GM23338 (cell line): ENCODE measurements around the gene ZNF155. TPM values are rescaled to one million over a fixed set of nuclear protein-coding genes. Genes with fewer than 3 reads are reported as not detected.

Experiments
- ATAC-seq: fragments of 200-7000 bp; cut with Tn5 transposase; 3 replicates; pipeline ENCODE4 v1.9.1; 2020
- DNase-seq: peaks from one replicate; pipeline ENCODE4 v3.0.0-alpha.2; 2015; ENCODE audit warnings: low spot score
- H2AFZ ChIP-seq: fragments of 200-600 bp; sonication (generic); 2 replicates; pipeline ENCODE4 v1.8.0; 2016; ENCODE audit warnings: antibody characterized with exemption, mild to moderate bottlenecking, moderate library complexity
- H3F3A ChIP-seq: fragments of 200-600 bp; sonication (generic); replicated peaks from 2 replicates; pipeline ENCODE4 v1.8.0; 2017; ENCODE audit warnings: antibody characterized with exemption, mixed run types, low read depth
- H3K27ac ChIP-seq: fragments of 200-600 bp; sonication (generic); 2 replicates; pipeline ENCODE4 v1.6.1; 2016; ENCODE audit warnings: low read depth
- H3K27me3 ChIP-seq: fragments of 200-600 bp; sonication (generic); 2 replicates; pipeline ENCODE4 v1.8.0; 2016; ENCODE audit warnings: mild to moderate bottlenecking, mixed run types, moderate library complexity; ENCODE audit not compliant: insufficient read depth
- H3K36me3 ChIP-seq: fragments of 200-600 bp; sonication (generic); 2 replicates; pipeline ENCODE4 v1.8.0; 2016; ENCODE audit warnings: mild to moderate bottlenecking; ENCODE audit not compliant: insufficient read depth
- H3K4me1 ChIP-seq: fragments of 200-600 bp; sonication (generic); 2 replicates; pipeline ENCODE4 v1.8.0; 2016; ENCODE audit warnings: mild to moderate bottlenecking, moderate library complexity; ENCODE audit not compliant: insufficient read depth
- H3K4me2 ChIP-seq: fragments of 200-600 bp; sonication (generic); 2 replicates; pipeline ENCODE4 v1.7.1; 2017; ENCODE audit warnings: mixed run types
- H3K4me3 ChIP-seq: fragments of 200-600 bp; sonication (generic); 2 replicates; pipeline ENCODE4 v1.6.1; 2016; ENCODE audit warnings: mixed run types
- H3K79me2 ChIP-seq: fragments of 200-600 bp; sonication (generic); replicated peaks from 2 replicates; pipeline ENCODE4 v1.8.0; 2017; ENCODE audit warnings: mild to moderate bottlenecking; ENCODE audit not compliant: insufficient read depth
- H3K9me2 ChIP-seq: fragments of 200-600 bp; sonication (generic); 2 replicates; pipeline ENCODE4 v1.8.0; 2017; ENCODE audit not compliant: insufficient read depth
- H4K20me1 ChIP-seq: fragments of 200-600 bp; sonication (generic); replicated peaks from 2 replicates; pipeline ENCODE4 v1.8.0; 2017; ENCODE audit warnings: mild to moderate bottlenecking; ENCODE audit not compliant: insufficient read depth
- H3K27ac Mint-ChIP-seq: 2 replicates; pipeline ENCODE4 v1.8.0; 2020; ENCODE audit warnings: inconsistent platforms, mild to moderate bottlenecking, moderate library complexity, mixed read lengths
- H3K27me3 Mint-ChIP-seq: 3 replicates; pipeline ENCODE4 v1.8.0; 2022; ENCODE audit warnings: low read depth, mild to moderate bottlenecking, moderate library complexity, mixed read lengths, inconsistent platforms; ENCODE audit not compliant: insufficient read depth, poor library complexity
- H3K36me3 Mint-ChIP-seq: 3 replicates; pipeline ENCODE4 v1.8.0; 2021; ENCODE audit warnings: low read depth, mild to moderate bottlenecking, inconsistent platforms, moderate library complexity, mixed read lengths
- H3K4me1 Mint-ChIP-seq: 3 replicates; pipeline ENCODE4 v1.8.0; 2020; ENCODE audit warnings: mild to moderate bottlenecking, inconsistent platforms, mixed read lengths
- H3K4me3 Mint-ChIP-seq: 3 replicates; pipeline ENCODE4 v1.8.0; 2021; ENCODE audit warnings: moderate library complexity, mild to moderate bottlenecking, inconsistent platforms, mixed read lengths
- H3K9me3 Mint-ChIP-seq: 3 replicates; pipeline ENCODE4 v1.8.0; 2020; ENCODE audit warnings: moderate library complexity, mild to moderate bottlenecking, inconsistent platforms, mixed read lengths
- CREB1 ChIP-seq: fragments of 250-450 bp; sonication (Bioruptor Pico); IDR thresholded peaks from 2 replicates; pipeline ENCODE4 v1.5.0; 2020; ENCODE audit warnings: low read depth, mild to moderate bottlenecking, moderate library complexity
- EZH2 ChIP-seq: fragments of 200-600 bp; sonication (generic); IDR thresholded peaks from one replicate; pipeline ENCODE4 v1.8.0; 2017; ENCODE audit warnings: antibody characterized with exemption, mild to moderate bottlenecking, low read depth; ENCODE audit not compliant: unreplicated experiment
- EZH2phosphoT487 ChIP-seq: fragments of 200-600 bp; sonication (generic); IDR thresholded peaks from one replicate; pipeline ENCODE4 v1.8.1; 2018; ENCODE audit warnings: antibody characterized with exemption; ENCODE audit not compliant: unreplicated experiment
- JUNB ChIP-seq: IDR thresholded peaks from one replicate; pipeline ENCODE4 v1.6.1; 2016; ENCODE audit warnings: antibody characterized with exemption; ENCODE audit not compliant: unreplicated experiment
- NANOG ChIP-seq: IDR thresholded peaks from 2 replicates; pipeline ENCODE4 v1.6.1; 2016; ENCODE audit warnings: antibody characterized with exemption, borderline replicate concordance
- POLR2AphosphoS5 ChIP-seq: IDR thresholded peaks from 2 replicates; pipeline ENCODE4 v1.6.1; 2016; ENCODE audit warnings: antibody characterized with exemption, low read depth
- STAT1 ChIP-seq: IDR thresholded peaks from one replicate; pipeline ENCODE4 v1.6.1; 2016; ENCODE audit warnings: antibody characterized with exemption; ENCODE audit not compliant: unreplicated experiment
- ZNF114 ChIP-seq: fragments of 250-450 bp; sonication (Bioruptor Pico); IDR thresholded peaks from 2 replicates; pipeline ENCODE4 v1.5.0; 2020; ENCODE audit warnings: mild to moderate bottlenecking, moderate library complexity
- ZNF331 ChIP-seq: fragments of 250-450 bp; sonication (Bioruptor Pico); IDR thresholded peaks from 2 replicates; pipeline ENCODE4 v1.5.0; 2020; ENCODE audit warnings: low read depth, mild to moderate bottlenecking, moderate library complexity
- polyA plus RNA-seq: library from polyadenylated mRNA; unstranded; fragments of >200 nt; fragmentation: Nextera tagmentation; extraction: Ambion mirVana; gene quantifications from 2 replicates; pipeline ENCODE4 v1.2.1, GENCODE V29; 2016
- total RNA-seq: library from RNA; depleted of rRNA; stranded (reverse); fragments of >200 nt; shearing (Covaris generic); gene quantifications from 2 replicates; pipeline ENCODE4 v1.2.3, GENCODE V29; 2014
- TF ChIP-seq, protein P1 (sequence below): IDR thresholded peaks from 2 replicates; pipeline ENCODE4 v1.6.1; 2016; ENCODE audit warnings: antibody characterized with exemption
- TF ChIP-seq, protein P2 (sequence below), 2 experiments: fragments of 200-600 bp in 1 of 2; sonication (generic) in 1 of 2; conservative IDR thresholded peaks; 2 replicates each; pipeline versions ENCODE4 v1.5.1 to v1.6.1; 2016 to 2017; ENCODE audit warnings: antibody characterized with exemption in 2 of 2, low read depth in 2 of 2, mild to moderate bottlenecking in 2 of 2, moderate library complexity in 1 of 2
- TF ChIP-seq, protein P3 (sequence below): fragments of 250-450 bp; sonication (Bioruptor Pico); IDR thresholded peaks from 2 replicates; pipeline ENCODE4 v1.5.0; 2020; ENCODE audit warnings: mild to moderate bottlenecking, moderate library complexity
- TF ChIP-seq, protein P4 (sequence below): IDR thresholded peaks from one replicate; pipeline ENCODE4 v1.6.1; 2018; ENCODE audit warnings: antibody characterized with exemption; ENCODE audit not compliant: unreplicated experiment

Gene ZNF155
- total and polyA plus RNA-seq, 2 experiments from 2014 or later = 3.8 to 6.0 TPM

DNA sequence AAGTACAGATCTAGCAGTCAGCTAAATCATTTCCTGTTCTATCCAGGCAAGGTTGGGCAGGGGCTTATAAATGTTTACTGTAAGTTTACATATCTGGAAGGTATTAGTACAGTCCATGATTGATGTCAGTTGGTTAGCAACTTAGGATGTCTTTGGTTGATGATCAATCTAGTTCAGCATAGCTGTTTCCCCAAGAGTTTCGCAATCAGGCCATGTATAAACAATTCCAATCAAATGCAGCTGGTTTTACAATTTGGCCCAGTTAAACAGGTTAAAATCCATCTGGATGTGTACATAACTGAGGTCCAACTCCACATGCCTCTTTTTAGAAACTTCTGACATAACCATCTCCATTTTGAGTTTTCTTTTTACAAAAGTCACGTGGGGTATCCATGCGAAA, 26.1 kb upstream of the ZNF155 start:
- Histone ChIP-seq H3K4me1 (no peaks in the 10 kb centered on the region), H3K4me2 (no peak overlapping the region), H3K79me2 (peaks cover 5% of the 10 kb centered on the region), H4K20me1 (0 out of 2 replicates have a peak, but pooled peaks cover 3% of the 10 kb centered on the region), H3F3A (no peaks in the 10 kb centered on the region), H3K27ac (no peak overlapping the region), H3K27me3 (no peaks in the 10 kb centered on the region), H3K4me3 (no peak overlapping the region), H3K36me3 (peaks cover 24% of the 10 kb centered on the region), H3K9me2 (no peaks in the 10 kb centered on the region), H2AFZ (no peak overlapping the region)
- Mint-ChIP-seq H3K9me3 (peaks cover 58% of the 10 kb centered on the region), H3K4me1 (no peaks in the 10 kb centered on the region), H3K36me3 (peaks cover 73% of the 10 kb centered on the region), H3K27ac (no peak overlapping the region), H3K4me3 (no peak overlapping the region), H3K27me3 (no peaks in the 10 kb centered on the region)
- ATAC-seq (no peak), DNase-seq (no peak)
- TF ChIP-seq ZNF114 (CRISPR knock-in tag) (no peak), NANOG (no peak), POLR2AphosphoS5 (no peak), JUNB (no peak), ZNF331 (CRISPR knock-in tag) (no peak), EZH2phosphoT487 (no peak), CREB1 (no peak), EZH2 (no peak), STAT1 (no peak)
- TF ChIP-seq, protein P1, sequence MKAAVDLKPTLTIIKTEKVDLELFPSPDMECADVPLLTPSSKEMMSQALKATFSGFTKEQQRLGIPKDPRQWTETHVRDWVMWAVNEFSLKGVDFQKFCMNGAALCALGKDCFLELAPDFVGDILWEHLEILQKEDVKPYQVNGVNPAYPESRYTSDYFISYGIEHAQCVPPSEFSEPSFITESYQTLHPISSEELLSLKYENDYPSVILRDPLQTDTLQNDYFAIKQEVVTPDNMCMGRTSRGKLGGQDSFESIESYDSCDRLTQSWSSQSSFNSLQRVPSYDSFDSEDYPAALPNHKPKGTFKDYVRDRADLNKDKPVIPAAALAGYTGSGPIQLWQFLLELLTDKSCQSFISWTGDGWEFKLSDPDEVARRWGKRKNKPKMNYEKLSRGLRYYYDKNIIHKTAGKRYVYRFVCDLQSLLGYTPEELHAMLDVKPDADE = no peak
- TF ChIP-seq, protein P2, sequence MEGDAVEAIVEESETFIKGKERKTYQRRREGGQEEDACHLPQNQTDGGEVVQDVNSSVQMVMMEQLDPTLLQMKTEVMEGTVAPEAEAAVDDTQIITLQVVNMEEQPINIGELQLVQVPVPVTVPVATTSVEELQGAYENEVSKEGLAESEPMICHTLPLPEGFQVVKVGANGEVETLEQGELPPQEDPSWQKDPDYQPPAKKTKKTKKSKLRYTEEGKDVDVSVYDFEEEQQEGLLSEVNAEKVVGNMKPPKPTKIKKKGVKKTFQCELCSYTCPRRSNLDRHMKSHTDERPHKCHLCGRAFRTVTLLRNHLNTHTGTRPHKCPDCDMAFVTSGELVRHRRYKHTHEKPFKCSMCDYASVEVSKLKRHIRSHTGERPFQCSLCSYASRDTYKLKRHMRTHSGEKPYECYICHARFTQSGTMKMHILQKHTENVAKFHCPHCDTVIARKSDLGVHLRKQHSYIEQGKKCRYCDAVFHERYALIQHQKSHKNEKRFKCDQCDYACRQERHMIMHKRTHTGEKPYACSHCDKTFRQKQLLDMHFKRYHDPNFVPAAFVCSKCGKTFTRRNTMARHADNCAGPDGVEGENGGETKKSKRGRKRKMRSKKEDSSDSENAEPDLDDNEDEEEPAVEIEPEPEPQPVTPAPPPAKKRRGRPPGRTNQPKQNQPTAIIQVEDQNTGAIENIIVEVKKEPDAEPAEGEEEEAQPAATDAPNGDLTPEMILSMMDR (conservative IDR thresholded peaks at IDR 0.05; ENCODE audit: low read depth in 2 of 2) = no peak
- TF ChIP-seq, protein P3, sequence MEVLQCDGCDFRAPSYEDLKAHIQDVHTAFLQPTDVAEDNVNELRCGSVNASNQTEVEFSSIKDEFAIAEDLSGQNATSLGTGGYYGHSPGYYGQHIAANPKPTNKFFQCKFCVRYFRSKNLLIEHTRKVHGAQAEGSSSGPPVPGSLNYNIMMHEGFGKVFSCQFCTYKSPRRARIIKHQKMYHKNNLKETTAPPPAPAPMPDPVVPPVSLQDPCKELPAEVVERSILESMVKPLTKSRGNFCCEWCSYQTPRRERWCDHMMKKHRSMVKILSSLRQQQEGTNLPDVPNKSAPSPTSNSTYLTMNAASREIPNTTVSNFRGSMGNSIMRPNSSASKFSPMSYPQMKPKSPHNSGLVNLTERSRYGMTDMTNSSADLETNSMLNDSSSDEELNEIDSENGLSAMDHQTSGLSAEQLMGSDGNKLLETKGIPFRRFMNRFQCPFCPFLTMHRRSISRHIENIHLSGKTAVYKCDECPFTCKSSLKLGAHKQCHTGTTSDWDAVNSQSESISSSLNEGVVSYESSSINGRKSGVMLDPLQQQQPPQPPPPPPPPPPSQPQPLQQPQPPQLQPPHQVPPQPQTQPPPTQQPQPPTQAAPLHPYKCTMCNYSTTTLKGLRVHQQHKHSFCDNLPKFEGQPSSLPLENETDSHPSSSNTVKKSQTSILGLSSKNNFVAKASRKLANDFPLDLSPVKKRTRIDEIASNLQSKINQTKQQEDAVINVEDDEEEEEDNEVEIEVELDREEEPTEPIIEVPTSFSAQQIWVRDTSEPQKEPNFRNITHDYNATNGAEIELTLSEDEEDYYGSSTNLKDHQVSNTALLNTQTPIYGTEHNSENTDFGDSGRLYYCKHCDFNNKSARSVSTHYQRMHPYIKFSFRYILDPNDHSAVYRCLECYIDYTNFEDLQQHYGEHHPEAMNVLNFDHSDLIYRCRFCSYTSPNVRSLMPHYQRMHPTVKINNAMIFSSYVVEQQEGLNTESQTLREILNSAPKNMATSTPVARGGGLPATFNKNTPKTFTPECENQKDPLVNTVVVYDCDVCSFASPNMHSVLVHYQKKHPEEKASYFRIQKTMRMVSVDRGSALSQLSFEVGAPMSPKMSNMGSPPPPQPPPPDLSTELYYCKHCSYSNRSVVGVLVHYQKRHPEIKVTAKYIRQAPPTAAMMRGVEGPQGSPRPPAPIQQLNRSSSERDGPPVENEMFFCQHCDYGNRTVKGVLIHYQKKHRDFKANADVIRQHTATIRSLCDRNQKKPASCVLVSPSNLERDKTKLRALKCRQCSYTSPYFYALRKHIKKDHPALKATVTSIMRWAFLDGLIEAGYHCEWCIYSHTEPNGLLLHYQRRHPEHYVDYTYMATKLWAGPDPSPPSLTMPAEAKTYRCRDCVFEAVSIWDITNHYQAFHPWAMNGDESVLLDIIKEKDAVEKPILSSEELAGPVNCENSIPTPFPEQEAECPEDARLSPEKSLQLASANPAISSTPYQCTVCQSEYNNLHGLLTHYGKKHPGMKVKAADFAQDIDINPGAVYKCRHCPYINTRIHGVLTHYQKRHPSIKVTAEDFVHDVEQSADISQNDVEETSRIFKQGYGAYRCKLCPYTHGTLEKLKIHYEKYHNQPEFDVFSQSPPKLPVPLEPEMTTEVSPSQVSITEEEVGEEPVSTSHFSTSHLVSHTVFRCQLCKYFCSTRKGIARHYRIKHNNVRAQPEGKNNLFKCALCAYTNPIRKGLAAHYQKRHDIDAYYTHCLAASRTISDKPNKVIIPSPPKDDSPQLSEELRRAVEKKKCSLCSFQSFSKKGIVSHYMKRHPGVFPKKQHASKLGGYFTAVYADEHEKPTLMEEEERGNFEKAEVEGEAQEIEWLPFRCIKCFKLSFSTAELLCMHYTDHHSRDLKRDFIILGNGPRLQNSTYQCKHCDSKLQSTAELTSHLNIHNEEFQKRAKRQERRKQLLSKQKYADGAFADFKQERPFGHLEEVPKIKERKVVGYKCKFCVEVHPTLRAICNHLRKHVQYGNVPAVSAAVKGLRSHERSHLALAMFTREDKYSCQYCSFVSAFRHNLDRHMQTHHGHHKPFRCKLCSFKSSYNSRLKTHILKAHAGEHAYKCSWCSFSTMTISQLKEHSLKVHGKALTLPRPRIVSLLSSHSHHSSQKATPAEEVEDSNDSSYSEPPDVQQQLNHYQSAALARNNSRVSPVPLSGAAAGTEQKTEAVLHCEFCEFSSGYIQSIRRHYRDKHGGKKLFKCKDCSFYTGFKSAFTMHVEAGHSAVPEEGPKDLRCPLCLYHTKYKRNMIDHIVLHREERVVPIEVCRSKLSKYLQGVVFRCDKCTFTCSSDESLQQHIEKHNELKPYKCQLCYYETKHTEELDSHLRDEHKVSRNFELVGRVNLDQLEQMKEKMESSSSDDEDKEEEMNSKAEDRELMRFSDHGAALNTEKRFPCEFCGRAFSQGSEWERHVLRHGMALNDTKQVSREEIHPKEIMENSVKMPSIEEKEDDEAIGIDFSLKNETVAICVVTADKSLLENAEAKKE (CRISPR knock-in tag) = no peak
- TF ChIP-seq, protein P4, sequence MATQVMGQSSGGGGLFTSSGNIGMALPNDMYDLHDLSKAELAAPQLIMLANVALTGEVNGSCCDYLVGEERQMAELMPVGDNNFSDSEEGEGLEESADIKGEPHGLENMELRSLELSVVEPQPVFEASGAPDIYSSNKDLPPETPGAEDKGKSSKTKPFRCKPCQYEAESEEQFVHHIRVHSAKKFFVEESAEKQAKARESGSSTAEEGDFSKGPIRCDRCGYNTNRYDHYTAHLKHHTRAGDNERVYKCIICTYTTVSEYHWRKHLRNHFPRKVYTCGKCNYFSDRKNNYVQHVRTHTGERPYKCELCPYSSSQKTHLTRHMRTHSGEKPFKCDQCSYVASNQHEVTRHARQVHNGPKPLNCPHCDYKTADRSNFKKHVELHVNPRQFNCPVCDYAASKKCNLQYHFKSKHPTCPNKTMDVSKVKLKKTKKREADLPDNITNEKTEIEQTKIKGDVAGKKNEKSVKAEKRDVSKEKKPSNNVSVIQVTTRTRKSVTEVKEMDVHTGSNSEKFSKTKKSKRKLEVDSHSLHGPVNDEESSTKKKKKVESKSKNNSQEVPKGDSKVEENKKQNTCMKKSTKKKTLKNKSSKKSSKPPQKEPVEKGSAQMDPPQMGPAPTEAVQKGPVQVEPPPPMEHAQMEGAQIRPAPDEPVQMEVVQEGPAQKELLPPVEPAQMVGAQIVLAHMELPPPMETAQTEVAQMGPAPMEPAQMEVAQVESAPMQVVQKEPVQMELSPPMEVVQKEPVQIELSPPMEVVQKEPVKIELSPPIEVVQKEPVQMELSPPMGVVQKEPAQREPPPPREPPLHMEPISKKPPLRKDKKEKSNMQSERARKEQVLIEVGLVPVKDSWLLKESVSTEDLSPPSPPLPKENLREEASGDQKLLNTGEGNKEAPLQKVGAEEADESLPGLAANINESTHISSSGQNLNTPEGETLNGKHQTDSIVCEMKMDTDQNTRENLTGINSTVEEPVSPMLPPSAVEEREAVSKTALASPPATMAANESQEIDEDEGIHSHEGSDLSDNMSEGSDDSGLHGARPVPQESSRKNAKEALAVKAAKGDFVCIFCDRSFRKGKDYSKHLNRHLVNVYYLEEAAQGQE = no peak
